GM12875 (cell line): ENCODE data around the gene SLC38A8.

ENCODE experiments used
- H3K4me3 ChIP-seq: one replicate; pipeline ENCODE4 v1.5.1; 2011; ENCODE audit warnings: low read depth, low read length, control low read depth
- CTCF ChIP-seq: IDR thresholded peaks from 2 replicates; pipeline ENCODE4 v1.5.1; 2011; ENCODE audit warnings: low read depth, mild to moderate bottlenecking, control low read depth, inconsistent platforms, low read length, moderate library complexity, borderline replicate concordance; ENCODE audit not compliant: insufficient read depth

The SLC38A8 gene

GRCh38 chr16:84050316-84050715, 7.7 kb upstream of the SLC38A8 start:
- no peak overlapping the region for H3K4me3 ChIP-seq
- no peak for TF ChIP-seq CTCF

- TF ChIP-seq CTCF, result no peak
- no peak overlapping the region for H3K4me3 ChIP-seq
Observed at GRCh38 chr16:84049403-84050060, 6.9 kb upstream of the SLC38A8 start.

GRCh38 chr16:84048871-84049270, 6.3 kb upstream of the SLC38A8 start:
- no peak overlapping the region for H3K4me3 ChIP-seq

GRCh38 chr16:84048270-84048669, 5.7 kb upstream of the SLC38A8 start:
- no peak overlapping the region for H3K4me3 ChIP-seq
- no peak for TF ChIP-seq CTCF

More at GRCh38 chr16:84048871-84049270, 6.3 kb upstream of the SLC38A8 start:
- no peak for TF ChIP-seq CTCF

- no peak for TF ChIP-seq CTCF
- H3K4me3 ChIP-seq, result no peak overlapping the region
Observed at GRCh38 chr16:84047626-84048025, 5.0 kb upstream of the SLC38A8 start.

- no peak for TF ChIP-seq CTCF
- no peak overlapping the region for H3K4me3 ChIP-seq
Observed at GRCh38 chr16:84047206-84047605, 4.6 kb upstream of the SLC38A8 start.

- H3K4me3 ChIP-seq, result no peak overlapping the region
- no peak for TF ChIP-seq CTCF
Observed at GRCh38 chr16:84045818-84046470, 3.3 kb upstream of the SLC38A8 start.
